ENCODE results near the gene RAP1GAP. TPM values are rescaled to one million over a fixed set of nuclear protein-coding genes. Genes with fewer than 3 reads are reported as not detected.

Gene RAP1GAP
- total RNA-seq, 2 donors from 2014 or later, result 29.6 to 36.3 TPM

DNA sequence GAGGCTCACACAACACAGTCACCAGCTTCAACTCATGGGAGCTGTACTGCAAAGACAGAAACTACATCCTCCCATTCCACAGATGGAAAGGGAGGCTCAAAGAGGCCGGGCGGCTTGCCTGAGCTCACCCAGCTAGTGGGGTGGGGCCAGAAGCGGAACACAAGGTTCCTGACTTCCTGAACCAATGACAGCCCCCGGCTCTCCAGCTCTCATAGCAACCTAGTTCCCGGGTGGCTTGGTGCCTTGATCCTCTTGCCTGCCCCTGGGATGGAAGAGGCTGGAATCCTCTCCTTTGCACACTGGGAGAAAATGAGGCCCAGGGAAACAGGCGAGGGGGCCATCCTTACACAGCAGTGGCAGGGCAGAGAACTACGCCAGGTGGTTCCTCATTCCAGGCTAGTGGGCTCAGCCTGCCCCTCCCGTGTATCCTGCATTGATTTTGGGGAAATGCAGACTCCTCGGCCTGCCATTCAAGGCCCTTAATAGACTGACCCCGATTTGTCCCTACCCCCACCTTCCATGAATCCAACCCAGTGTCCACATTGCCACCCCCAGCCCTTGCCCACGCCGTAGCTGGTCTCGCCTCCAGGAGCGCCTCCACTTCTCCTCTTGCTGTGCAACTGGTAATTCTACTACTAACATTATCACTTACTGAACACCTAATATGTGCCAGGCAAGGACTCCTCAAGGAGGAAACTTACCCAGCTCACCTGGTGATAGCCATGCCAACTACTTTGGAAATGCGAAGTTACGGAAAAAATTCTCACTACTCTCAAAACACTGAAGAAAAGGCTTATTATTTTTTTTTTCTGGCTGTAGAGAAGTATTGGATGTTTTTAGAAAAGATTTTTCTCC, 5.0 kb downstream of the RAP1GAP start:
- TF ChIP-seq, protein P1, sequence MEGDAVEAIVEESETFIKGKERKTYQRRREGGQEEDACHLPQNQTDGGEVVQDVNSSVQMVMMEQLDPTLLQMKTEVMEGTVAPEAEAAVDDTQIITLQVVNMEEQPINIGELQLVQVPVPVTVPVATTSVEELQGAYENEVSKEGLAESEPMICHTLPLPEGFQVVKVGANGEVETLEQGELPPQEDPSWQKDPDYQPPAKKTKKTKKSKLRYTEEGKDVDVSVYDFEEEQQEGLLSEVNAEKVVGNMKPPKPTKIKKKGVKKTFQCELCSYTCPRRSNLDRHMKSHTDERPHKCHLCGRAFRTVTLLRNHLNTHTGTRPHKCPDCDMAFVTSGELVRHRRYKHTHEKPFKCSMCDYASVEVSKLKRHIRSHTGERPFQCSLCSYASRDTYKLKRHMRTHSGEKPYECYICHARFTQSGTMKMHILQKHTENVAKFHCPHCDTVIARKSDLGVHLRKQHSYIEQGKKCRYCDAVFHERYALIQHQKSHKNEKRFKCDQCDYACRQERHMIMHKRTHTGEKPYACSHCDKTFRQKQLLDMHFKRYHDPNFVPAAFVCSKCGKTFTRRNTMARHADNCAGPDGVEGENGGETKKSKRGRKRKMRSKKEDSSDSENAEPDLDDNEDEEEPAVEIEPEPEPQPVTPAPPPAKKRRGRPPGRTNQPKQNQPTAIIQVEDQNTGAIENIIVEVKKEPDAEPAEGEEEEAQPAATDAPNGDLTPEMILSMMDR (IDR thresholded peaks at IDR 0.05), result no peak
- H3K27me3 ChIP-seq, result peaks cover 22% of the 10 kb centered on the region
- DNase-seq, result no peak
- intact Hi-C loops (cut with DNase I), result loop anchor here (5.0 kb wide), 1 partner anchor 292 kb away; no protein-coding TSS in a partner anchor
- H3K27ac ChIP-seq, result no peak overlapping the region
- H3K36me3 ChIP-seq, result no peaks in the 10 kb centered on the region
- no peak overlapping the region for H3K4me3 ChIP-seq
- peaks cover 8% of the 10 kb centered on the region for H3K4me1 ChIP-seq
- no peaks in the 10 kb centered on the region for H3K9me3 ChIP-seq
- H3K9ac ChIP-seq (ENCODE audit: low read depth in 2 of 2, low read length in 2 of 2), result no peak overlapping the region

GRCh38 chr1:21663248-21663950, 5.8 kb downstream of the RAP1GAP start:
- no peak overlapping the region for H3K27ac ChIP-seq
- peaks cover 14% of the 10 kb centered on the region for H3K27me3 ChIP-seq
- peaks cover 3% of the 10 kb centered on the region for H3K4me1 ChIP-seq
- TF ChIP-seq, protein P1 (IDR thresholded peaks at IDR 0.05), result no peak
- H3K9me3 ChIP-seq, result no peaks in the 10 kb centered on the region
- H3K4me3 ChIP-seq, result no peak overlapping the region
- DNase-seq, result no peak
- intact Hi-C loops (cut with DNase I), result loop anchor here (5.0 kb wide), 1 partner anchor 291 kb away; no protein-coding TSS in a partner anchor
- no peak overlapping the region for H3K9ac ChIP-seq (ENCODE audit: low read depth in 2 of 2, low read length in 2 of 2)
- H3K36me3 ChIP-seq, result no peaks in the 10 kb centered on the region

- TF ChIP-seq, protein P1 (IDR thresholded peaks at IDR 0.05), result no peak
- DNase-seq, result no peak
- H3K9me3 ChIP-seq, result no peaks in the 10 kb centered on the region
- peaks cover 7% of the 10 kb centered on the region for H3K27me3 ChIP-seq
- no peak overlapping the region for H3K4me3 ChIP-seq
- no peaks in the 10 kb centered on the region for H3K36me3 ChIP-seq
- H3K27ac ChIP-seq, result no peak overlapping the region
- H3K4me1 ChIP-seq, result peaks cover 3% of the 10 kb centered on the region
- intact Hi-C loops (cut with DNase I), result loop anchor here (5.0 kb wide), 1 partner anchor 290 kb away; no protein-coding TSS in a partner anchor
- no peak overlapping the region for H3K9ac ChIP-seq (ENCODE audit: low read depth in 2 of 2, low read length in 2 of 2)
Measured at GRCh38 chr1:21662426-21663247, 6.5 kb downstream of the RAP1GAP start.

- Histone ChIP-seq H3K9ac (ENCODE audit: low read depth in 2 of 2, low read length in 2 of 2) (no peak overlapping the region), H3K27me3 (peaks cover 7% of the 10 kb centered on the region), H3K27ac (no peak overlapping the region), H3K9me3 (no peaks in the 10 kb centered on the region), H3K4me1 (peaks cover 3% of the 10 kb centered on the region), H3K4me3 (no peak overlapping the region), H3K36me3 (no peaks in the 10 kb centered on the region)
- DNase-seq, result no peak
- TF ChIP-seq, protein P1 (IDR thresholded peaks at IDR 0.05), result no peak
- intact Hi-C loops (cut with DNase I), result loop anchor here (5.0 kb wide), 1 partner anchor 290 kb away; no protein-coding TSS in a partner anchor
Measured at GRCh38 chr1:21661886-21662285, 7.3 kb downstream of the RAP1GAP start.

GRCh38 chr1:21659924-21660326, 9.2 kb downstream of the RAP1GAP start:
- intact Hi-C loops (cut with DNase I), result loop anchor here (2.0 to 10.0 kb wide), 3 partner anchors 151 to 425 kb away; partner anchors contain the start of gene ALPL

More at GRCh38 chr1:21659924-21660326, 9.2 kb downstream of the RAP1GAP start:
- H3K9ac ChIP-seq (ENCODE audit: low read depth in 2 of 2, low read length in 2 of 2), result no peak overlapping the region
- peaks cover 3% of the 10 kb centered on the region for H3K4me1 ChIP-seq
- no peak overlapping the region for H3K27ac ChIP-seq
- DNase-seq, result no peak
- no peak overlapping the region for H3K4me3 ChIP-seq
- H3K36me3 ChIP-seq, result no peaks in the 10 kb centered on the region
- no peaks in the 10 kb centered on the region for H3K9me3 ChIP-seq
- peaks cover 7% of the 10 kb centered on the region for H3K27me3 ChIP-seq
- TF ChIP-seq, protein P1 (IDR thresholded peaks at IDR 0.05), result no peak

All from colonic mucosa (tissue), 4 donors.